Fibroblast of lung (primary cell): ENCODE data around the gene KRT75.

Source experiments
- EZH2 ChIP-seq: IDR thresholded peaks from 2 replicates; pipeline ENCODE4 v1.5.1; 2012; ENCODE audit warnings: low read length, control low read depth, mild to moderate bottlenecking; ENCODE audit errors: missing control alignments
- TF ChIP-seq, protein P1 (sequence below), 2 donors: IDR thresholded peaks in 1 of 2; conservative IDR thresholded peaks in 1 of 2; 1 replicate in 1 of 2; 2 replicates in 1 of 2; pipeline ENCODE4 v1.5.1; 2011 to 2012; ENCODE audit warnings: low read length in 2 of 2, control low read depth in 1 of 2, inconsistent platforms in 1 of 2, low read depth in 1 of 2, mild to moderate bottlenecking in 1 of 2

DNA sequence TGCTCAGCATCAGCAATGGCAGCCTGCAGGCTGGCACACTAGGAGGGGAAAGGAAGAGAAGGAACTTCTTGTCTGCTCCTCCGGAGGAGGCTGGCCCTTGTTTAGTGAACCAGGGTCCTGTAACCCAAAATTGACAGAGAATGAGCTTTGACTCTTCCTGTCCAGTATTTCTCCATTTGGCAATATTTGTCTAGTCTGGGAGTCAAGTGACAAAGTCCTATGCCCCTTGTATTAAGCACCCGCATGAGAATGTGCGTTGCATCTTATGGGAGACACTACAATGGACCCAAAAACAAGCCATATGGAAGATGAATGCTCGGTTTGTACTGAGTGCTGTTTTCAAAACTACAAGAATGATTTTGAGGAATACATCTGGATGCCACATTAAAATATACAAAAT is 35.7 kb upstream of the KRT75 start:
- TF ChIP-seq, protein P1, sequence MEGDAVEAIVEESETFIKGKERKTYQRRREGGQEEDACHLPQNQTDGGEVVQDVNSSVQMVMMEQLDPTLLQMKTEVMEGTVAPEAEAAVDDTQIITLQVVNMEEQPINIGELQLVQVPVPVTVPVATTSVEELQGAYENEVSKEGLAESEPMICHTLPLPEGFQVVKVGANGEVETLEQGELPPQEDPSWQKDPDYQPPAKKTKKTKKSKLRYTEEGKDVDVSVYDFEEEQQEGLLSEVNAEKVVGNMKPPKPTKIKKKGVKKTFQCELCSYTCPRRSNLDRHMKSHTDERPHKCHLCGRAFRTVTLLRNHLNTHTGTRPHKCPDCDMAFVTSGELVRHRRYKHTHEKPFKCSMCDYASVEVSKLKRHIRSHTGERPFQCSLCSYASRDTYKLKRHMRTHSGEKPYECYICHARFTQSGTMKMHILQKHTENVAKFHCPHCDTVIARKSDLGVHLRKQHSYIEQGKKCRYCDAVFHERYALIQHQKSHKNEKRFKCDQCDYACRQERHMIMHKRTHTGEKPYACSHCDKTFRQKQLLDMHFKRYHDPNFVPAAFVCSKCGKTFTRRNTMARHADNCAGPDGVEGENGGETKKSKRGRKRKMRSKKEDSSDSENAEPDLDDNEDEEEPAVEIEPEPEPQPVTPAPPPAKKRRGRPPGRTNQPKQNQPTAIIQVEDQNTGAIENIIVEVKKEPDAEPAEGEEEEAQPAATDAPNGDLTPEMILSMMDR (conservative IDR thresholded peaks at IDR 0.05 in 1 of 2, IDR thresholded peaks at IDR 0.05 in 1 of 2; ENCODE audit: low read depth in 1 of 2, low read length in 2 of 2), result no peak
- no peak for TF ChIP-seq EZH2
